ENCODE measurements around the gene MEP1B. TPM values are rescaled to one million over a fixed set of nuclear protein-coding genes. Genes with fewer than 3 reads are reported as not detected.
A peak's percentile ranks its signal among the peaks of the same experiment; 100 is the strongest.
"Not testable (repeated sequence)": the region's sequence is repeated elsewhere in the genome, so short reads cannot be mapped to it uniquely, and the experiment has no call there.

Gene MEP1B
- total and polyA plus RNA-seq, 4 experiments from 2014 or later: not detected

DNA sequence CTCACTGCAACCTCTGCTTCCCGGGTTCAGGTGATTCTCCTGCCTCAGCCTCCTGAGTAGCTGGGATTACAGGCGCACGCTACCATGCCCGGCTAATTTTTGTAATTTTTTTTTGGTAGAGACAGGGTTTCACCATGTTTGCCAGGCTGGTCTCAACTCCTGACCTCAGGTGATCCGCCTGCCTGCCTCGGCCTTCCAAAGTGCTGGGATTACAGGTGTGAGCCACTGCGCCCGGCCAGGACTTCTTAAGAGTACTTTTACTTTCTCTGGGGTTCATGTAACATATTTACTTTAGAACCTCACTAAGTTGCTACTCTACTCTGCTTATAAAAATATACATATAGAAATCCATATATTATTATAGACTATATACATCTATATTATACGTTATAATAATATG lies 31.2 kb upstream of the MEP1B start:
- intact Hi-C loops (cut with micrococcal nuclease): loop anchor here (1.0 kb wide), 1 partner anchor 394 kb away; no protein-coding TSS in a partner anchor

DNA sequence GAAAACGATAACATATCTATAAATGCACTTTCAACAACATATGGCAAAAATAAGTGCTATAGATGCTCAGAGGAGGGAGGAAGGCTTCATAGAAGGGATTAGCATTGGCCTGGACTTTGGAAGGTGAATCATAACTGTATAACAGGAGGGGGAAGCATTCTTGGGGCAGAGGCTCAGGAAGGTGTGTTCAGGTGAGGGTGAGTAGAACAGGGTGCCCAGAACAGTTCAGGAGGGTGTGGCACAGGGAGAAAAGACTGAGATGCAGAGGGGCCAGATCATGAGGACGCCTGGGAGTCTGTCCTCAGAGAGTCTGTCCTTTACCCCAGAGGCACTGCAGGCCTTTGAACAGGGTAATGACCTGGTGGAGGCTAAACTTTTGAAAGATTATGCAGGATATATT lies 29.3 kb upstream of the MEP1B start:
- DNase-seq: no peak
- Mint-ChIP-seq H3K36me3 (no peaks in the 10 kb centered on the region), H3K4me1 (peaks cover 4 to 6% (median 5%) of the 10 kb centered on the region in 4 donors), H3K27ac (no peak overlapping the region), H3K4me3 (no peak overlapping the region), H3K27me3 (peaks cover 2% of the 10 kb centered on the region in 2 donors), H3K9me3 (peaks cover 0 to 1% (median 0%) of the 10 kb centered on the region in 8 donors)
- intact Hi-C loops (cut with micrococcal nuclease): no loop called here
- Histone ChIP-seq H3K4me1 (ENCODE audit: insufficient read depth, low read length) (peaks cover 10% of the 10 kb centered on the region), H3K27ac (ENCODE audit: low read depth, low read length) (no peak overlapping the region), H3K36me3 (ENCODE audit: insufficient read depth, low read length) (no peaks in the 10 kb centered on the region), H3K9me3 (ENCODE audit: control insufficient read depth in 1 of 2, low read length in 2 of 2) (no peaks in the 10 kb centered on the region), H3K27me3 (ENCODE audit: insufficient read depth, low read length) (no peaks in the 10 kb centered on the region), H3K4me3 (ENCODE audit: low read length in 2 of 2) (no peak overlapping the region)
- POLR2A ChIA-PET (ENCODE audit: partially characterized antibody): no interaction called here
- CTCF ChIA-PET (ENCODE audit: partially characterized antibody): interaction anchor here (9.5 kb wide), 1 partner anchor 392 kb away, joined by 216 read pairs; no protein-coding TSS in a partner anchor

More for the DNA sequence above, 31.2 kb upstream of the MEP1B start:
- H3K27me3 ChIP-seq (ENCODE audit: insufficient read depth, low read length); H3K36me3 Mint-ChIP-seq; H3K9me3 ChIP-seq (ENCODE audit: control insufficient read depth in 1 of 2, low read length in 2 of 2); H3K27ac Mint-ChIP-seq; H3K36me3 ChIP-seq (ENCODE audit: insufficient read depth, low read length); H3K4me1 ChIP-seq (ENCODE audit: insufficient read depth, low read length); H3K27me3 Mint-ChIP-seq; H3K27ac ChIP-seq (ENCODE audit: low read depth, low read length); H3K4me1 Mint-ChIP-seq; DNase-seq; H3K9me3 Mint-ChIP-seq: not testable (repeated sequence)
- H3K4me3 Mint-ChIP-seq: peak overlapping the region in 7 of 8 donors; percentile 50 to 87 (median 80)
- POLR2A ChIA-PET (ENCODE audit: partially characterized antibody): interaction anchor here (1.0 to 1.1 kb wide), 3 partner anchors 140 to 394 kb away, joined by 3 to 5 read pairs (median 4); partner anchors contain the start of gene RNF125
- H3K4me3 ChIP-seq (ENCODE audit: low read length in 2 of 2): peak overlapping the region in 1 of 2 donors; percentile 13
- CTCF ChIA-PET (ENCODE audit: partially characterized antibody): interaction anchor here (0.7 to 9.5 kb wide), 15 partner anchors 8 to 403 kb away, joined by 3 to 216 read pairs (median 3); no protein-coding TSS in a partner anchor

DNA sequence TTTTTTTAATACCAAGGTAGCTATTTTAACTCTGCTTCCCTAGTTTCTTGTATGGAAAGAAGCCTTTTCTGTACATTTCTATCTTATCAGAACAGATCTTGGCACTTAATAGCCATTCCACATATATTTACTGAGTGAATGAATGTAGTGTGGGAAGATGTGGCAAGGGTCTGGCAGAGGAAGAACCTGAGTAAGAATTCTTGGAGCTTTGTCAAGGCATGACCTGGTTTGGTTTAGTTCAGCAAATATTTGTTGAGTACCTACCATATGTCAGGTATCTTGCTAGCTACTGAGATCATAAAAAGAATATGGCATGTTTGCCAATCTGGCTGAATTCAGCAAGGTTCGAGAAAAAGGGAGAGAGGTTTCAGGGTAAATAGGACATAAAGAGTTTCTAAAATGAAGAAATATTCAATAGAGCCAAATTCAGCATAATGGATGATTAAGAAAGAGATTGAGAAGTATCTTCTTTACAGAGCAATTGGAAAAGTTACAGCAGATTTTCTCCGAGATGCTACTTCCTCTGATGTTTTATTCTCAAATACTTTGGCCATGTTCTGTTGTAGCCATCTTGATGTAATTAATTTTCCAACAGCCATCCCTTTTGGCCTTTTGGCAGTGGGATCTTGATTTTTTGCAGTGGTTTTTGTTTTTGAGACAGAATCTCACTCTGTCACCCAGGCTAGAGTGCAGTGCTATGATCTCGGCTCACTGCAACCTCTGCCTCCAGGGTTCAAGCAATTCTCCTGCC lies 21.7 kb upstream of the MEP1B start:
- peaks cover 3 to 9% of the 10 kb centered on the region in 2 donors for H3K27me3 Mint-ChIP-seq
- H3K4me1 ChIP-seq (ENCODE audit: insufficient read depth, low read length): no peaks in the 10 kb centered on the region
- H3K36me3 Mint-ChIP-seq: no peaks in the 10 kb centered on the region
- CTCF ChIA-PET (ENCODE audit: partially characterized antibody): interaction anchor here (0.6 to 3.2 kb wide), 3 partner anchors 7 to 232 kb away, joined by 3 to 28 read pairs (median 4); no protein-coding TSS in a partner anchor
- no peaks in the 10 kb centered on the region for H3K36me3 ChIP-seq (ENCODE audit: insufficient read depth, low read length)
- no peaks in the 10 kb centered on the region for H3K4me1 Mint-ChIP-seq
- no peaks in the 10 kb centered on the region for H3K27me3 ChIP-seq (ENCODE audit: insufficient read depth, low read length)
- H3K4me3 ChIP-seq (ENCODE audit: low read length in 2 of 2): no peak overlapping the region
- no peak overlapping the region for H3K27ac Mint-ChIP-seq
- no peak overlapping the region for H3K27ac ChIP-seq (ENCODE audit: low read depth, low read length)
- H3K9me3 ChIP-seq (ENCODE audit: control insufficient read depth in 1 of 2, low read length in 2 of 2): no peaks in the 10 kb centered on the region
- POLR2A ChIA-PET (ENCODE audit: partially characterized antibody): no interaction called here
- peaks cover 0 to 2% (median 0%) of the 10 kb centered on the region in 8 donors for H3K9me3 Mint-ChIP-seq
- intact Hi-C loops (cut with micrococcal nuclease): no loop called here
- H3K4me3 Mint-ChIP-seq: no peak overlapping the region
- no peak for DNase-seq

- H3K9me3 ChIP-seq (ENCODE audit: control insufficient read depth in 1 of 2, low read length in 2 of 2): no peaks in the 10 kb centered on the region
- no peak overlapping the region for H3K4me3 ChIP-seq (ENCODE audit: low read length in 2 of 2)
- Mint-ChIP-seq H3K4me1 (no peaks in the 10 kb centered on the region), H3K27ac (no peak overlapping the region), H3K36me3 (no peaks in the 10 kb centered on the region), H3K4me3 (no peak overlapping the region), H3K9me3 (peaks cover 0 to 4% (median 0%) of the 10 kb centered on the region in 8 donors), H3K27me3 (peaks cover 4 to 6% of the 10 kb centered on the region in 2 donors)
- DNase-seq: no peak
- H3K27ac ChIP-seq (ENCODE audit: low read depth, low read length): no peak overlapping the region
- no peaks in the 10 kb centered on the region for H3K36me3 ChIP-seq (ENCODE audit: insufficient read depth, low read length)
- H3K4me1 ChIP-seq (ENCODE audit: insufficient read depth, low read length): no peaks in the 10 kb centered on the region
- CTCF ChIA-PET (ENCODE audit: partially characterized antibody): no interaction called here
- no peaks in the 10 kb centered on the region for H3K27me3 ChIP-seq (ENCODE audit: insufficient read depth, low read length)
- intact Hi-C loops (cut with micrococcal nuclease): no loop called here
- POLR2A ChIA-PET (ENCODE audit: partially characterized antibody): no interaction called here
Observed at GRCh38 chr18:32173654-32174053, 16.2 kb upstream of the MEP1B start.

GRCh38 chr18:32174719-32175118 lies 15.1 kb upstream of the MEP1B start:
- POLR2A ChIA-PET (ENCODE audit: partially characterized antibody): no interaction called here
- no peaks in the 10 kb centered on the region for H3K4me1 Mint-ChIP-seq
- intact Hi-C loops (cut with micrococcal nuclease): no loop called here

DNA sequence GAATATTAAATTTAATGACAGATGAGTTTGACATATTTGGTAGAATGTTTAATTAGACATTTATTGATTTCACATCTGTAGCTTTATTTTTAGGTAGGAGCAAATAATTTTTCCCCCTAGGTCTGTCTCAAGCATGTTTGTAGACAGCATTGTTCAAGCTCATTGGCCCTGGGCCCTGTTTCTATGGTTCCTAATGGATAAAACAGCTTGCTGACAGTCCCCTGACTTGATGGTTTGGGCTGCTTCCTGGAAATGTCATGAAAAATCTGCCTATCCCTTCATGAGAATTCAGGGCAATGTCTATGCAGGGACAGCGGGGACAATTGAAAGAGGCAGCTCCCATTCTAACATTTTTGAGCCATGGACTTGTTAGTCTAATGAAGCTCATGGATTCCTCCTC lies 14.6 kb upstream of the MEP1B start:
- H3K27ac ChIP-seq (ENCODE audit: low read depth, low read length): no peak overlapping the region
- no peaks in the 10 kb centered on the region for H3K4me1 ChIP-seq (ENCODE audit: insufficient read depth, low read length)
- H3K36me3 Mint-ChIP-seq: no peaks in the 10 kb centered on the region
- peaks cover 5 to 6% of the 10 kb centered on the region in 2 donors for H3K27me3 Mint-ChIP-seq
- no peaks in the 10 kb centered on the region for H3K4me1 Mint-ChIP-seq
- intact Hi-C loops (cut with micrococcal nuclease): no loop called here
- ChIA-PET POLR2A (ENCODE audit: partially characterized antibody) (no interaction called here), CTCF (ENCODE audit: partially characterized antibody) (interaction anchor here (1.1 to 1.7 kb wide), 3 partner anchors 8 to 380 kb away, joined by 3 to 7 read pairs (median 3); no protein-coding TSS in a partner anchor)
- no peak overlapping the region for H3K27ac Mint-ChIP-seq
- no peak overlapping the region for H3K4me3 ChIP-seq (ENCODE audit: low read length in 2 of 2)
- no peak for DNase-seq
- no peaks in the 10 kb centered on the region for H3K36me3 ChIP-seq (ENCODE audit: insufficient read depth, low read length)
- no peaks in the 10 kb centered on the region for H3K9me3 ChIP-seq (ENCODE audit: control insufficient read depth in 1 of 2, low read length in 2 of 2)
- H3K27me3 ChIP-seq (ENCODE audit: insufficient read depth, low read length): no peaks in the 10 kb centered on the region
- peaks cover 0 to 4% (median 0%) of the 10 kb centered on the region in 8 donors for H3K9me3 Mint-ChIP-seq
- H3K4me3 Mint-ChIP-seq: no peak overlapping the region

More at GRCh38 chr18:32174719-32175118, 15.1 kb upstream of the MEP1B start:
- Histone ChIP-seq H3K27ac (ENCODE audit: low read depth, low read length) (no peak overlapping the region), H3K27me3 (ENCODE audit: insufficient read depth, low read length) (no peaks in the 10 kb centered on the region), H3K4me1 (ENCODE audit: insufficient read depth, low read length) (no peaks in the 10 kb centered on the region), H3K4me3 (ENCODE audit: low read length in 2 of 2) (no peak overlapping the region), H3K9me3 (ENCODE audit: control insufficient read depth in 1 of 2, low read length in 2 of 2) (no peaks in the 10 kb centered on the region), H3K36me3 (ENCODE audit: insufficient read depth, low read length) (no peaks in the 10 kb centered on the region)
- Mint-ChIP-seq H3K9me3 (peaks cover 0 to 4% (median 0%) of the 10 kb centered on the region in 8 donors), H3K27ac (no peak overlapping the region), H3K36me3 (no peaks in the 10 kb centered on the region), H3K27me3 (peaks cover 4 to 6% of the 10 kb centered on the region in 2 donors), H3K4me3 (no peak overlapping the region)
- CTCF ChIA-PET (ENCODE audit: partially characterized antibody): interaction anchor here (1.4 to 1.7 kb wide), 2 partner anchors 17 to 380 kb away, joined by 3 to 7 read pairs; no protein-coding TSS in a partner anchor
- DNase-seq: no peak

DNA sequence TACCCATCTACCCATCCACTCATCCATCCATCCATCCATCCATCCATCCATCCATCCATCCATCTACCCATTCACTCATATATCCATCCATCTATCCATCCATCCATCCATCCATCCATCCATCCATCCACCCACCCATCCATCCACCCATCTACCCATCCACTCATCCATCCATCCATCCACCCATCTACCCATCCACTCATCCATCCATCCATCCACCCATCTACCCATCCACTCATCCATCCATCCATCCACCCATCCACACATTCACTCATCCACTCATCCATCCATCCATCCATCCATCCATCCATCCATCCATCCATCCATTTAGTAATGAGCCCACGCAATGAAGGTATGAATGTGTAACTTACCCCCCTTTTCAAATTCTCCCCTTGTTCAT lies 13.1 kb upstream of the MEP1B start:
- H3K4me3 Mint-ChIP-seq; H3K27me3 ChIP-seq (ENCODE audit: insufficient read depth, low read length); H3K4me1 ChIP-seq (ENCODE audit: insufficient read depth, low read length); H3K27me3 Mint-ChIP-seq; H3K27ac Mint-ChIP-seq; H3K36me3 Mint-ChIP-seq; CTCF ChIA-PET (ENCODE audit: partially characterized antibody); H3K9me3 Mint-ChIP-seq; POLR2A ChIA-PET (ENCODE audit: partially characterized antibody); H3K4me1 Mint-ChIP-seq; intact Hi-C loops (cut with micrococcal nuclease); H3K27ac ChIP-seq (ENCODE audit: low read depth, low read length); H3K4me3 ChIP-seq (ENCODE audit: low read length in 2 of 2); H3K36me3 ChIP-seq (ENCODE audit: insufficient read depth, low read length); H3K9me3 ChIP-seq (ENCODE audit: control insufficient read depth in 1 of 2, low read length in 2 of 2); DNase-seq: not testable (repeated sequence)

Measured in CD4-positive, alpha-beta memory T cell (primary cell).